Retinal pigment epithelial cell (primary cell): Measurements from ENCODE around the gene BCAP31.
"Not testable (repeated sequence)": the region's sequence is repeated elsewhere in the genome, so short reads cannot be mapped to it uniquely, and the experiment has no call there.

Experiments
- DNase-seq: peaks from one replicate; pipeline ENCODE4 v3.0.0-alpha.2; 2010; ENCODE audit warnings: low read depth
- H3K4me3 ChIP-seq: 2 replicates; pipeline ENCODE4 v1.5.1; 2011; ENCODE audit warnings: mild to moderate bottlenecking, low read length, control low read depth, moderate library complexity
- CTCF ChIP-seq: conservative IDR thresholded peaks from 2 replicates; pipeline ENCODE4 v1.5.1; 2011; ENCODE audit warnings: low read depth, low read length, control low read depth, inconsistent platforms

Gene BCAP31

GRCh38 chrX:153703036-153703370 is 21.2 kb downstream of the BCAP31 start:
- DNase-seq = no peak
- TF ChIP-seq CTCF = no peak
- no peak overlapping the region for H3K4me3 ChIP-seq

- DNase-seq = no peak
These were observed 21.7 kb downstream of the BCAP31 start for GRCh38 chrX:153702336-153703035.

GRCh38 chrX:153701706-153702105 is 22.5 kb downstream of the BCAP31 start:
- H3K4me3 ChIP-seq = no peak overlapping the region
- no peak for DNase-seq
- no peak for TF ChIP-seq CTCF

More at GRCh38 chrX:153702336-153703035, 21.7 kb downstream of the BCAP31 start:
- no peak overlapping the region for H3K4me3 ChIP-seq
- TF ChIP-seq CTCF = no peak

DNA sequence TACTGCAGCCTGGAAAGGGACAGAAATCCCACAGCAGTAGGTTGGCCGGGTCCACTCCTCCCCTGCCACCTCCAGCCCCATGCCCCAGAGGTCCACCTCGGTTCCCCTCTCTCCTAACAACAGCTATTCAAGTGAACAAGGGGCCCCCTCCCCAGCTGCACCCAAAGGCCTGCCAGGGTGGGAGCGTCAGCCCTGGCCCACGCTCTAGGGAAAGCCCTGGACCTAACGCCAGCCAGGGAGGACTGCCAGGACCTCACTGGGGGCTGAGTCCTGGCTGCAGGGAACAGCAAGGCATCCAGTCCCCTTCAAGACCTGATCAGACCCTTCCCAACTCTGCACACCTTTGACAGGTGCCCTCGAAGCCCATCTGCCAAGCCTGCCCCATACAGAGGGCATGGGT is 23.2 kb downstream of the BCAP31 start:
- no peak for DNase-seq
- TF ChIP-seq CTCF = no peak
- no peak overlapping the region for H3K4me3 ChIP-seq

DNA sequence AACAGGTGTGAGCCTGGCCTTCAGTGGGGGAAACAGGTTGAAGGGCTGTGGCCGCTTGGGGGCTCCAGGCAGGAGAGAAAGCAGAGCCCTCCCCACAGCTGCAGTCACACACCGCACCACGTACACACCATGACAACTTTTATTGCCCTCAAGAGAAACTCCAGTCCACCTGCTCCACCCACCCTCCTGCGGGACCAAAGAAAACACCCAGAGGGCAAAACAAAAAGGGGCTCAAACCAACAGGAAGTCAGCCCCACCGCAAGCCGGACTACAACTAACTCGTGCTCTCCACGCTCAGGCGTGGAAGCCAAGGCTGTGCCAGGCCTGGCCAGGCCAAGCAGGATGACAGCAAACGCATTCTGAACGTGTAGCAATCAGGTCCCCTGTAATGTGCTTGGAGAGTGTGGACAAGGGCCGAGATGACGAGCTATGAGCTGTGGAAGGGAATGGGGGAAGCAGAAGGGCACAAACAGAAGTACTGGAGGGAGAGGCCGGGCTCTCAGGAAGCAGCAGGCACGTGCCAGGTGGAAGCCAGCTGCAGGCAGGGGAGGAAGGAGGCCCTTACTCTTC is 23.7 kb downstream of the BCAP31 start:
- DNase-seq = no peak
- no peak for TF ChIP-seq CTCF
- no peak overlapping the region for H3K4me3 ChIP-seq

- H3K4me3 ChIP-seq = not testable (repeated sequence)
These were observed 24.3 kb downstream of the BCAP31 start for GRCh38 chrX:153699784-153700371.

GRCh38 chrX:153699210-153699783 is 24.9 kb downstream of the BCAP31 start:
- H3K4me3 ChIP-seq, DNase-seq: not testable (repeated sequence)

More at GRCh38 chrX:153699784-153700371, 24.3 kb downstream of the BCAP31 start:
- DNase-seq = not testable (repeated sequence)
